H1 (cell line): Measurements from ENCODE around the gene SLC30A5. TPM values are rescaled to one million over a fixed set of nuclear protein-coding genes. Genes with fewer than 3 reads are reported as not detected.

Experiments used
- CTCF ChIA-PET: fragments of 300-600 bp; sonication (Branson Sonifier 250); formaldehyde crosslinking; loops from one replicate; lab custom pipeline; 2021; ENCODE audit not compliant: partially characterized antibody; lab: Charles Lee
- POLR2A ChIA-PET: fragments of 300-600 bp; sonication (Branson Sonifier 250); formaldehyde crosslinking; loops from one replicate; lab custom pipeline; 2021; ENCODE audit warnings: inconsistent platforms; ENCODE audit not compliant: partially characterized antibody; lab: Charles Lee
- DNase-seq, 2 experiments: peaks; one replicate each; pipeline versions ENCODE4 v3.0.0 to v3.0.0-alpha.2; 2010 to 2022; ENCODE audit warnings: low spot score in 2 of 2, low read depth in 1 of 2, mixed read lengths in 1 of 2
- FAIRE-seq: peaks from 2 replicates; lab custom pipeline; 2011; peaks lifted over from hg19 to GRCh38; lab: Jason Lieb, UNC
- H2AFZ ChIP-seq: 2 replicates; pipeline ENCODE4 v1.8.1; 2012; ENCODE audit warnings: low read length, inconsistent platforms
- H2AK5ac ChIP-seq: 2 replicates; pipeline ENCODE4 v1.6.1; 2013; ENCODE audit warnings: low read depth, low read length
- H2BK120ac ChIP-seq: replicated peaks from 2 replicates; pipeline ENCODE3; 2013; ENCODE audit warnings: low read depth, low read length, inconsistent platforms
- H2BK12ac ChIP-seq: 2 replicates; pipeline ENCODE4 v1.6.1; 2013; ENCODE audit warnings: low read depth, low read length
- H2BK15ac ChIP-seq: 2 replicates; pipeline ENCODE4 v1.6.1; 2013; ENCODE audit warnings: low read length
- H2BK20ac ChIP-seq: 2 replicates; pipeline ENCODE4 v1.6.1; 2013; ENCODE audit warnings: low read length
- H2BK5ac ChIP-seq: 2 replicates; pipeline ENCODE4 v1.6.1; 2013; ENCODE audit warnings: low read depth, low read length
- H3K14ac ChIP-seq: 2 replicates; pipeline ENCODE4 v1.6.1; 2013; ENCODE audit warnings: inconsistent platforms; ENCODE audit not compliant: insufficient read length
- H3K18ac ChIP-seq: 2 replicates; pipeline ENCODE4 v1.6.1; 2013; ENCODE audit warnings: low read length; ENCODE audit errors: extremely low read depth
- H3K23ac ChIP-seq: 2 replicates; pipeline ENCODE4 v1.6.1; 2013; ENCODE audit warnings: inconsistent platforms; ENCODE audit not compliant: insufficient read length
- H3K23me2 ChIP-seq: 2 replicates; pipeline ENCODE4 v1.6.1; 2013; ENCODE audit warnings: low read depth, low read length
- H3K27ac ChIP-seq: 2 replicates; pipeline ENCODE4 v1.6.1; 2011; ENCODE audit warnings: low read depth, low read length, inconsistent platforms
- H3K27me3 ChIP-seq, 4 experiments: replicated peaks in 1 of 4; 1 replicate in 1 of 4; 2 replicates in 3 of 4; pipeline versions ENCODE4 v1.6.1 to v1.8.1; 2011 to 2013; ENCODE audit warnings: low read length in 3 of 4, mild to moderate bottlenecking in 3 of 4, inconsistent platforms in 2 of 4, mixed read lengths in 2 of 4, moderate library complexity in 1 of 4; ENCODE audit not compliant: control insufficient read depth in 3 of 4, insufficient read depth in 3 of 4; ENCODE audit errors: extremely low read depth in 1 of 4
- H3K36me3 ChIP-seq, 4 experiments: 2 replicates each; pipeline versions ENCODE4 v1.6.1 to v1.8.1; 2011 to 2013; ENCODE audit warnings: mild to moderate bottlenecking in 4 of 4, low read length in 3 of 4, moderate library complexity in 2 of 4, control low read depth in 1 of 4, inconsistent platforms in 1 of 4; ENCODE audit not compliant: insufficient read depth in 4 of 4, control insufficient read depth in 2 of 4
- H3K4ac ChIP-seq: replicated peaks from 2 replicates; pipeline ENCODE3; 2013; ENCODE audit warnings: low read length, low read depth, mixed read lengths, inconsistent platforms; ENCODE audit not compliant: insufficient read length
- H3K4me1 ChIP-seq, 4 experiments: replicated peaks in 1 of 4; 1 replicate in 1 of 4; 2 replicates in 3 of 4; pipeline versions ENCODE4 v1.6.1 to v1.8.1; 2011 to 2013; ENCODE audit warnings: low read length in 3 of 4, inconsistent platforms in 2 of 4, mixed read lengths in 1 of 4; ENCODE audit not compliant: insufficient read depth in 4 of 4, control insufficient read depth in 3 of 4
- H3K4me2 ChIP-seq, 2 experiments: 2 replicates each; pipeline versions ENCODE4 v1.6.1 to v1.8.1; 2011 to 2013; ENCODE audit warnings: low read depth in 2 of 2, low read length in 2 of 2, control low read depth in 1 of 2, inconsistent platforms in 1 of 2, mild to moderate bottlenecking in 1 of 2; ENCODE audit not compliant: insufficient read depth in 1 of 2
- H3K4me3 ChIP-seq, 4 experiments: fragments of 200-600, 300-600 bp in 1 of 4; sonication (generic), shearing (Covaris generic), sonication (Bioruptor Twin) in 1 of 4; 2 replicates each; pipeline versions ENCODE4 v1.5.1 to v1.8.1; 2011 to 2016; ENCODE audit warnings: low read length in 4 of 4, low read depth in 3 of 4, control low read depth in 2 of 4, inconsistent platforms in 2 of 4, mild to moderate bottlenecking in 2 of 4, mixed read lengths in 1 of 4, moderate library complexity in 1 of 4; ENCODE audit not compliant: insufficient read depth in 2 of 4; ENCODE audit errors: extremely low read depth in 1 of 4
- H3K56ac ChIP-seq: replicated peaks from 2 replicates; pipeline ENCODE3; 2013; ENCODE audit warnings: low read depth, mild to moderate bottlenecking, mixed read lengths, low read length, inconsistent platforms; ENCODE audit not compliant: insufficient read length
- H3K79me1 ChIP-seq: 2 replicates; pipeline ENCODE4 v1.6.1; 2013; ENCODE audit warnings: low read depth, low read length, control low read depth
- H3K79me2 ChIP-seq, 2 experiments: 2 replicates each; pipeline versions ENCODE4 v1.6.1 to v1.8.1; 2012 to 2013; ENCODE audit warnings: low read length in 2 of 2, mild to moderate bottlenecking in 2 of 2, inconsistent platforms in 1 of 2; ENCODE audit not compliant: insufficient read depth in 2 of 2, control insufficient read depth in 1 of 2
- H3K9ac ChIP-seq, 4 experiments: replicated peaks in 1 of 4; 1 replicate in 1 of 4; 2 replicates in 3 of 4; pipeline versions ENCODE4 v1.6.1 to v1.8.1; 2011 to 2013; ENCODE audit warnings: low read depth in 3 of 4, low read length in 3 of 4, control low read depth in 2 of 4, mild to moderate bottlenecking in 2 of 4, moderate library complexity in 2 of 4, inconsistent platforms in 1 of 4; ENCODE audit errors: extremely low read depth in 1 of 4
- H3K9me3 ChIP-seq, 2 experiments: 2 replicates each; pipeline versions ENCODE4 v1.6.1 to v1.8.1; 2012 to 2013; ENCODE audit warnings: mild to moderate bottlenecking in 2 of 2, moderate library complexity in 2 of 2, control low read depth in 1 of 2, inconsistent platforms in 1 of 2, low read depth in 1 of 2, low read length in 1 of 2, mixed read lengths in 1 of 2; ENCODE audit not compliant: insufficient read depth in 2 of 2
- H4K20me1 ChIP-seq, 2 experiments: replicated peaks in 1 of 2; 2 replicates each; pipeline versions ENCODE3 to v1.8.1; 2011 to 2013; ENCODE audit warnings: inconsistent platforms in 2 of 2, low read length in 2 of 2, mild to moderate bottlenecking in 1 of 2; ENCODE audit not compliant: insufficient read depth in 2 of 2, control insufficient read depth in 1 of 2
- H4K5ac ChIP-seq: 2 replicates; pipeline ENCODE4 v1.6.1; 2013; ENCODE audit warnings: low read length, low read depth, mixed read lengths, inconsistent platforms; ENCODE audit not compliant: insufficient read length
- H4K8ac ChIP-seq: 2 replicates; pipeline ENCODE4 v1.8.0; 2013; ENCODE audit warnings: mild to moderate bottlenecking, moderate library complexity, low read length, inconsistent platforms; ENCODE audit not compliant: insufficient read depth; ENCODE audit errors: extremely low read depth
- H4K91ac ChIP-seq: replicated peaks from 2 replicates; pipeline ENCODE3; 2013; ENCODE audit warnings: low read length, mixed read lengths, inconsistent platforms; ENCODE audit not compliant: insufficient read length
- BACH1 ChIP-seq: IDR thresholded peaks from 2 replicates; pipeline ENCODE4 v1.6.1; 2012; ENCODE audit warnings: low read length, improper control_type of control experiment
- E2F6 ChIP-seq: IDR thresholded peaks from 2 replicates; pipeline ENCODE4 v1.6.1; 2012; ENCODE audit warnings: inconsistent platforms
- HDAC6 ChIP-seq: IDR thresholded peaks from one replicate; pipeline ENCODE4 v1.7.1; 2012; ENCODE audit warnings: low read depth, mild to moderate bottlenecking, inconsistent platforms, low read length, moderate library complexity
- JUN ChIP-seq: IDR thresholded peaks from 2 replicates; pipeline ENCODE4 v1.6.1; 2011; ENCODE audit warnings: low read depth, mild to moderate bottlenecking, improper control_type of control experiment, low read length
- KDM5A ChIP-seq: fragments of 200-600 bp; IDR thresholded peaks from 2 replicates; pipeline ENCODE4 v1.7.1; 2012; ENCODE audit warnings: mild to moderate bottlenecking, low read length, inconsistent platforms, mixed read lengths
- RFX5 ChIP-seq: IDR thresholded peaks from 2 replicates; pipeline ENCODE4 v1.6.1; 2011; ENCODE audit warnings: low read depth, low read length, improper control_type of control experiment, borderline replicate concordance
- SIN3A ChIP-seq, 2 experiments: IDR thresholded peaks in 1 of 2; conservative IDR thresholded peaks in 1 of 2; 2 replicates each; pipeline ENCODE4 v1.6.1; 2011 to 2012; ENCODE audit warnings: low read length in 2 of 2, improper control_type of control experiment in 1 of 2, low read depth in 1 of 2, mild to moderate bottlenecking in 1 of 2
- SIX5 ChIP-seq: IDR thresholded peaks from 2 replicates; pipeline ENCODE4 v1.6.1; 2011; ENCODE audit warnings: mild to moderate bottlenecking, low read depth, low read length
- ZNF274 ChIP-seq: IDR thresholded peaks from 2 replicates; pipeline ENCODE4 v1.7.0; 2012; ENCODE audit warnings: low read length, borderline replicate concordance; ENCODE audit errors: extremely low read depth
- WGBS, 2 experiments: shearing (Covaris generic) in 1 of 2; methylation state at CpG; one replicate each; pipeline versions ENCODE4 v1.1.6 to v1.1.7; 2013 to 2015; ENCODE audit warnings: low lambda C conversion rate in 2 of 2, mixed read lengths in 2 of 2, inconsistent platforms in 1 of 2, low coverage in 1 of 2, missing lambda C conversion rate in 1 of 2; ENCODE audit not compliant: insufficient replicate concordance in 2 of 2, insufficient coverage in 1 of 2, insufficient read length in 1 of 2; ENCODE audit errors: extremely low coverage in 1 of 2, missing lambda C conversion rate in 1 of 2; 5-methylcytosine and 5-hydroxymethylcytosine counted together
- polyA plus RNA-seq, 7 experiments: library from polyadenylated mRNA; depleted of rRNA in 3 of 7; stranded (reverse) in 5 of 7; unstranded in 2 of 7; fragments of >200 nt in 5 of 7; fragments of 200-250 nt in 2 of 7; gene quantifications; 1 replicate in 5 of 7; 2 replicates in 1 of 7; 4 replicates in 1 of 7; pipeline versions ENCODE4 v1.2.1 to v1.2.3, GENCODE V29; 2011 to 2013; ENCODE audit warnings: missing spikeins in 2 of 7, mixed read lengths in 2 of 7
- total RNA-seq: library from RNA; stranded (reverse); fragmentation: NEBNext Ultra II Directional; extraction: Animal tissue kit (Norgen Biotek cat#: 25700); gene quantifications from 2 replicates; pipeline ENCODE4 v1.2.1, GENCODE V29; 2021

Gene SLC30A5
- total and polyA plus RNA-seq, 2 of the 8 experiments (the other 6 are each of a cell fraction or from before 2014, with no cell fraction given), result 31.0 to 43.5 TPM

- Histone ChIP-seq H4K8ac (no peak overlapping the region), H2BK5ac (no peak overlapping the region), H2BK20ac (no peak overlapping the region), H3K9ac (no peak overlapping the region), H2BK15ac (no peak overlapping the region), H4K20me1 (no peaks in the 10 kb centered on the region), H3K36me3 (no peaks in the 10 kb centered on the region), H2AK5ac (no peak overlapping the region), H3K56ac (no peak overlapping the region), H3K79me2 (no peaks in the 10 kb centered on the region), H3K23ac (no peak overlapping the region), H3K14ac (no peak overlapping the region), H3K27me3 (no peaks in the 10 kb centered on the region), H2AFZ (peak overlapping the region; percentile 66; the same call in 1 of the 2 replicates), H3K4ac (no peak overlapping the region), H4K91ac (no peak overlapping the region), H2BK120ac (no peak overlapping the region), H3K4me1 (no peaks in the 10 kb centered on the region), H2BK12ac (no peak overlapping the region), H3K27ac (no peak overlapping the region), H3K79me1 (no peaks in the 10 kb centered on the region), H3K23me2 (no peaks in the 10 kb centered on the region), H3K9me3 (no peaks in the 10 kb centered on the region), H3K18ac (no peak overlapping the region), H4K5ac (no peak overlapping the region), H3K4me3 (no peak overlapping the region), H3K4me2 (no peak overlapping the region)
- DNase-seq, result no peak
- POLR2A ChIA-PET, result interaction anchor here (1.2 to 1.8 kb wide), 2 partner anchors 10 to 105 kb away, joined by 3 to 6 read pairs; partner anchors contain the start of genes CENPH and SLC30A5
- no peak for FAIRE-seq
- TF ChIP-seq E2F6 (no peak), SIX5 (no peak), ZNF274 (no peak), RFX5 (no peak), JUN (no peak), BACH1 (no peak), HDAC6 (no peak), KDM5A (no peak), SIN3A (conservative IDR thresholded peaks at IDR 0.05 in 1 of 2, IDR thresholded peaks at IDR 0.05 in 1 of 2; ENCODE audit: low read depth in 1 of 2, low read length in 2 of 2) (no peak)
- CTCF ChIA-PET, result interaction anchor here (0.8 to 3.2 kb wide), 8 partner anchors 9 to 134 kb away, joined by 3 to 24 read pairs (median 8); partner anchors contain the start of gene SLC30A5
- WGBS, 2 experiments, result 82% methylated on average over 3 of the region's 3 CpGs; no CpG with 5 or more reads in 1 of the 2 experiments
Measured at GRCh38 chr5:69084195-69084594, 9.6 kb upstream of the SLC30A5 start.
